HUDEP-2 (cell line): Measurements from ENCODE around the gene NOTCH2.

ENCODE experiments used
- DNase-seq, 76 experiments: peaks; one replicate each; lab custom pipeline; 2025; ENCODE audit not compliant: unreplicated experiment in 76 of 76; lab: John Stamatoyannopoulos, UW

The NOTCH2 gene

DNA sequence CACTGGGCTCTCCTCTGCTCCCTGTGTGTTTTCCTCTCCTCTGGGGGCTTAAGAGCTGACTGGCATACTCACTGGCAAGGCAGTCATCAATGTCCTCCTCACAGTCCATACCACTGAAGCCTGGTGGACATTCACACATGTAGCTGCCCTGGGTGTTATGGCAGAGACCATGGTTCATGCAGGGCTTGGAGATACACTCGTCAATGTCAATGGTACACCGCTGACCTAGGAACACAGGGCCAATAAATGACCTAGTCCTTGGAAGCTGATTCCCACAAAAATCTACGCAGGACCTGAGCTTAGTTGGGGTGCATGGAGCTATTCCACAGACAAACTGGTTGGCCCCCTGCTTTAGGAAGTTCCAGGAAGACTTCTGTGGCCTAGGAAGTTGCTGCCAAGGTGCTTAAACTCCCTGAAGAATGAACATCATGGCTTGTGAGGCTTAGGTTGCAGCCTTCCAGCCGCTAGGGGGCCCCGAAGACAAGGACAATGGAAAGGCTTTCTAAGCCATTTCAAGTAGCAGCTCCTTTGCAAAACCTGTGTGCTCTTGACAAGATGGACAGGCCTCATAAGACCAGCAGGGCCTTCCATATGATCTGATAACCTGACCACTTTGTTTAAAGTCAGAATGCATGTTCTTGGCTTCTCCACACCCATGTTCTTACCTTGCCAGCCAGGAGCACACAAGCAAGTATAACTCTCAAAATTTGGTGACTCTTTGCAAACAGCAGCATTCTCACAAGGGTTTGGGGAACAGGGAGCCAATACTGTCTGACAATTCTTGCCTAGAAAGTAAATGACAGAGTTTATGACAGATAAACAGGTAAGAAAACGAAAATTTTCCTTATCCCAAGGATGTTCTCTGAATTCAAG, 120.9 kb downstream of the NOTCH2 start:
- peak in 61 of 76 experiments; percentile 1 to 69 (median 40) for DNase-seq

DNA sequence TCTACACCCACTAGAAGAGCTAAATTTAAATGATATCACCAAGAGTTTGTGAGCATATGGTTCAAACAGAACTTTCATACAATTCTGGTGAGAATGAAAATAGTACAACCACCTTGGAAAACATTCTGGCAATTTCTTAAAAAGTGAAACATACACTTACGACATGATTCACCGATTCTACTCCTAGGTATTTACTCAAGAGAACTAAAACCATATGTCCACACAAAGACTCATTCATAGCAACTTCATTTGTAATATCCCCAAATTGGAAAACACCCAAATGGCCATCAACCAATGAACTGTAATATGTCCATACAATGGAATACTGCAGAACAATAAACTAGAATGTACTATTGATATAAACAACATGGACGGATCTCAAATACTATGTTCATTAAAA, 122.0 kb downstream of the NOTCH2 start:
- DNase-seq: no peak

DNA sequence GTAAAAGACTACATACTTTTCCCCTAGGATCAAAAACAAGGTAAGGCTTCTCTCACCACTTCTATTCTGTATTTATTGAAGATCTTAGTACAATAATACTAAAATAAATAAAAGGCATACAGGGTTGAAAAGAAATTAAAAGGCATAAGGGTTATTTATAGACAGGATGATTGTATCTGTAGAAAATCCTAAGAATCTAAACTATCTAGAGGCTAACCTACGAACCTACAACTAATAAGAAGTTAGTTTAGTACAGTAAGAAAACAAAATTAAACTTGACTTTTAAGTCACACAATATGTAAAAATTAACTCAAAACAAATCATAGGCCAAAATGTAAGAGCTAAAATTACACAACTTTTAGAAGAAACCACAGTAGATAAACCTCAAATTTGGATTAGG, 122.7 kb downstream of the NOTCH2 start:
- no peak for DNase-seq

GRCh38 chr1:119943216-119943615, 126.2 kb downstream of the NOTCH2 start:
- DNase-seq: no peak

- no peak for DNase-seq
These were observed 128.1 kb downstream of the NOTCH2 start for GRCh38 chr1:119941392-119941791.

- no peak for DNase-seq
These were observed 128.8 kb downstream of the NOTCH2 start for GRCh38 chr1:119940697-119941096.

GRCh38 chr1:119937198-119937597, 132.3 kb downstream of the NOTCH2 start:
- no peak for DNase-seq

DNA sequence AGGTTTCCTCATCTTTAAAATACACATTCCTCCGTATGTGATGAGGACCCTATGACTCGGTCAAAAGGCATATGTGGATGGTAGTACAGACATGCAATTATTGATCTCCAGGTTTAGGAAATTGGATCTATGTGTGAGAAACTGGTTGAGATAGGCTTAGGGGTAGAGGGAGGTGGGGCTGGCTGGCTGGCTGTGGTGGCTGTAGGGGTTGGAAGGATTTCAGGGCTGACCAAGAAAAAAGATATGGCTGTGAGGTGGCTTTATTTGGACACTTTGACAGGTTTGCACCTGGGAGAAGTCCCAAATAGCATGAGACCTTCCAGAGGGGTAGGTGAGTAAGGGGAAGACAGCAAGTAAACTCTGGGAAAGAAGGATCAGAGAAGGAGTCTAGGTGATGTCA, 133.5 kb downstream of the NOTCH2 start:
- no peak for DNase-seq

- DNase-seq: no peak
These were observed 134.1 kb downstream of the NOTCH2 start for GRCh38 chr1:119935373-119935772.

DNA sequence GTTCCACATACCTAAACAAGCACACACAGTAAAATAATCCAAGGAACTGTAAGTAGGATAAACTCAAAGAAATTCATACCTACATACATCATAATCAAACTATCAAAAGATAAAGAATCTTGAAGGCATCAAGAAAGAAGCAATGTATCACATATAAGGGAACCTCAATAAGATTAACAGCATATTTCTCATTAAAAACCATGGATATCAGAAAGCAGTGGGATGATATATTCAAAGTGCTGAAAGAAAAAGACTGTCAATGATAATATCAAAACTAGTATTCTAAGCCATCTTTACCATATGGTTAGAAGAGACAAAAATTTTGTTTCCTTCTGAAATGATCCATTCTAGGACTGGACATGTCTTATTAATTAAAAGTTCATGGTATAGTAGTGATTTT, 136.1 kb downstream of the NOTCH2 start:
- no peak for DNase-seq

- no peak for DNase-seq
These were observed 139.7 kb downstream of the NOTCH2 start for GRCh38 chr1:119929643-119930315.

- no peak for DNase-seq
These were observed 142.9 kb downstream of the NOTCH2 start for GRCh38 chr1:119926553-119926952.

DNA sequence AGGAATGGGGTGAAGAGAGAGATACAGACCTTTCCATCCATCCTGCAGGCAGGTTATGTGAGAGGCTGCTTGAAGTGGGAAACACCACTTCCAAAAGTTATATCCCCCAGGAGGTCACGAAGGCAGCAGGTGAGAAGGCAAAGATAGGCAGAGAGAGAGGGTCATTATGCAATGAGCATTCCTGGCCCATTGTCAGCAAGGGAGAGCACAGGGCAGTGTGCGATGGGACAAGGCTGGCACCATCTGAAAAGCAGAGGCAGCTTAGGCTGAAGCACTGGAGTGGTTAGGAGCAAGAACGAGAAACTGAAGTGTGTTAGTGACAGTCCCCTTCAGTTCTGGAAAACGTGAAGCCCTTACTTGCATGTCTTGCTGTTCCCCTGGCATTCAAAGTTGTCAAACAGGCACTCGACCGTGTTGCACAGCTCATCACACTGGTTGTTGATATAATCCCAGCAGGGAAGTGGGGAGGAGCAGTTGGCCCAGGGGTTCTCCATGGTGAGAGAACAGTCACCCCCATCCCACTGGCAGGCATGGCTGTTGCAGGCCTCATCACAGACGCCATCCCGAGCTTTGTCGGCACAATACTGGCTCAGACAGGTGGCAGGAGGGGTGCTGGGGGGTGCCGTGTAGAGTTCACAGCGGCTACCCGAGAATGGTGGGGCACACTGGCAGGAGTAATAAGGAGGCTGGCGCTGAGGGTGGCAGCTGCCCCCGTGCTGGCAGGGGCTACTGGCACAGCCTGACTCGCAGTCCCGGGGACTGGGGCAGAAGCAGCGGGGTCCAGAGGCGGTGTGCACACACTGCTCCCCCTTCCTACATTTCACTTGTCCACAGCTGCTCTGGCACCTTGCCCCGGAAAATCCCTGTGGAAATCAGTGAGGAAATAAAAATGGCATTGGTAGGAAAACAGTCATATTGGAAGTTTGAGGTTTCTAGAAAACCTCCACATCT, 144.2 kb downstream of the NOTCH2 start:
- DNase-seq: no peak

DNA sequence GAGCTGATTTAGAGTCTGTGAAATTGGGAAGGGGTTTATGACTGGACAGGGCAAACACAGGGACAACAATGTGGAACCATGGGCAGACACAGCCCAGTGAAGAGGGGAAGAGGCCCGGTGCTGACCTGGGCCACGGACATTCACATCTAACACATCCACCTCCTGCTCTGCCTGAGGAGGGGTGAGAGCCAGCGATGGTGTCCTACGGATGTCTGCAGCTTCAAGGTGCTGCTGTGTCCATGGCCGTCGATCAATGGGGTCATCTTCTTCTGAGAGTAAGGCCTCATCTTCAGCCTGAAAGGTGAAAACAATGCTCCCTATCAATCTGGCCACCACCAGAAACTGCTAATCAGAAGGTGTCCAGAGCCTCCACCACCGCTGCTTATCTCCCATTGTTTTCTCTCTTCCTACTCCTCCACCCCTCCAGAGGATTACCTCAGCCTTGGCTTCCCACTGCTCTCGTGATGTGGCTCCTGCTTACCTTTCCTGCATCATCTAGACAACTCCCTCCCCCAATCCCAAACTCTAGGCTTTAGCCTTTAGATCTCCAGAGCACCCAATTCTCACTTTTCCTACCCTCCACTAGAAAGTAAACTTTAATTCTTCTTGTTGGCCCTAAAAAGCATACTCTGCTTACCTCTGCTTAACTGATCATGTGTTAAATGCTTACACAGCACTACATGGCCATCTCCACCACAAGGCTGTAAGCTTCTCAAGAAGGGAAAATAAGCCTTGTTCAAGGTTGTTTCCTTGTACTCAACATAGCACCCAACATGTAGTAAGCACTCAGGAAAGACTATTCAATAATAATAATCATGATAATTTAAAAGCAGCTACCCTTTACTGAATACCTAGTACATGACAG, 149.1 kb downstream of the NOTCH2 start:
- peak in 2 of 76 experiments; percentile 3 to 8 for DNase-seq

GRCh38 chr1:119919241-119919640, 150.2 kb downstream of the NOTCH2 start:
- no peak for DNase-seq

- no peak for DNase-seq
These were observed 151.2 kb downstream of the NOTCH2 start for GRCh38 chr1:119918301-119918700.

- no peak for DNase-seq
These were observed 152.0 kb downstream of the NOTCH2 start for GRCh38 chr1:119917304-119918055.

DNA sequence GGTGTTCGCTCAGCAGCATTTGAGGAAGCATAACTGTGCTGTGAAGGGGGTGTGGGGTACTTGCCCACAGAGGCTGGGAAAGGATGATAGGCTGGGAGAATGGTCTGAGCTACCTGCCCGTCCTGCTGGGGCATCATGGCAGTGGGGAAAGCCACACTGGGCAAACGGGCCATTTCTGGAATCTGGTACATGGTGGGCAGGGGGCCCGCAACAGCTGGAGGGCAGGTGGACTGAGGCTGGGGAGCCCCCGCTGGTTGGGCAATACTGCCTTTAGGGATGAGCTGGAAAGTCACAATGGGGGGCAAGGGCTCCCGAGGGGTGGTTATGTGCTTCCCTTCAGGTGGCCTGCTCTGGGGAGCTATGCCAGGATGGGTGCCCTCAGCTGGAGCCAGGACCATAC, 153.9 kb downstream of the NOTCH2 start:
- DNase-seq: no peak

DNA sequence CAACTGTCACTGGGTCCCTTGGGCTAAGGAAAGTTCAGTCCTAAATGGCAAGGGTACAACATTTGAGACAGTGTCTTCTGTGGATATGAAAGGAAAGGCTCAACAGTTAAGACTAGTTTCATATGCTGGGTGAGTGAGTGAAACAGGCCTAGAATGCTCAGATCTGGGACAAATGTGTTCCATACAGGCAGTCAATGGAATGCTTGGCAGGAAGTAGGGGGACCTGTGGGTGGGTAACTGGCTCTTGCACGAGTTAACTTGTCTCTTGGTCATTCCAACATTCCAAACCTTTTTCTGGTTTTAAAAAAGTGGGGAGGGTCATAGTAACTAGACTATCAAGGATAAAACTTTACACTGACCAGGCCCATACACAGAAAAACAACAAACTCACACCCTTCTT, 155.4 kb downstream of the NOTCH2 start:
- DNase-seq: no peak
